Nephron (organoid): ENCODE measurements around the gene ALDH9A1.
"Not testable (repeated sequence)": the region's sequence is repeated elsewhere in the genome, so short reads cannot be mapped to it uniquely, and the experiment has no call there.

Experiments
- H3K27ac Mint-ChIP-seq, 3 experiments: 2 replicates each; pipeline ENCODE4 v1.8.0; 2020; ENCODE audit warnings: mixed read lengths in 3 of 3, mild to moderate bottlenecking in 2 of 3, moderate library complexity in 1 of 3
- H3K27me3 Mint-ChIP-seq: 2 replicates; pipeline ENCODE4 v1.8.0; 2021; ENCODE audit warnings: low read depth, mild to moderate bottlenecking, moderate library complexity, mixed read lengths
- H3K36me3 Mint-ChIP-seq: 2 replicates; pipeline ENCODE4 v1.8.0; 2020; ENCODE audit warnings: low read depth, mixed read lengths
- H3K4me1 Mint-ChIP-seq: 2 replicates; pipeline ENCODE4 v1.8.0; 2020; ENCODE audit warnings: mixed read lengths
- H3K4me3 Mint-ChIP-seq, 3 experiments: 2 replicates each; pipeline ENCODE4 v1.8.0; 2020; ENCODE audit warnings: mild to moderate bottlenecking in 3 of 3, mixed read lengths in 3 of 3, moderate library complexity in 2 of 3
- H3K9me3 Mint-ChIP-seq: 2 replicates; pipeline ENCODE4 v1.8.0; 2020; ENCODE audit warnings: mixed read lengths
- TF ChIP-seq, protein P1 (sequence below), 3 experiments: fragments of 200-600 bp; sonication (generic); IDR thresholded peaks; one replicate each; pipeline ENCODE4 v1.5.0; 2021; ENCODE audit warnings: antibody characterized with exemption in 3 of 3; ENCODE audit not compliant: unreplicated experiment in 3 of 3

The ALDH9A1 gene

GRCh38 chr1:165697881-165698760 is at the start of gene ALDH9A1:
ALDH9A1 (minus strand) TSS chr1:165698562; CDS start chr1:165698558, 4 bp downstream.
- TF ChIP-seq, protein P1, sequence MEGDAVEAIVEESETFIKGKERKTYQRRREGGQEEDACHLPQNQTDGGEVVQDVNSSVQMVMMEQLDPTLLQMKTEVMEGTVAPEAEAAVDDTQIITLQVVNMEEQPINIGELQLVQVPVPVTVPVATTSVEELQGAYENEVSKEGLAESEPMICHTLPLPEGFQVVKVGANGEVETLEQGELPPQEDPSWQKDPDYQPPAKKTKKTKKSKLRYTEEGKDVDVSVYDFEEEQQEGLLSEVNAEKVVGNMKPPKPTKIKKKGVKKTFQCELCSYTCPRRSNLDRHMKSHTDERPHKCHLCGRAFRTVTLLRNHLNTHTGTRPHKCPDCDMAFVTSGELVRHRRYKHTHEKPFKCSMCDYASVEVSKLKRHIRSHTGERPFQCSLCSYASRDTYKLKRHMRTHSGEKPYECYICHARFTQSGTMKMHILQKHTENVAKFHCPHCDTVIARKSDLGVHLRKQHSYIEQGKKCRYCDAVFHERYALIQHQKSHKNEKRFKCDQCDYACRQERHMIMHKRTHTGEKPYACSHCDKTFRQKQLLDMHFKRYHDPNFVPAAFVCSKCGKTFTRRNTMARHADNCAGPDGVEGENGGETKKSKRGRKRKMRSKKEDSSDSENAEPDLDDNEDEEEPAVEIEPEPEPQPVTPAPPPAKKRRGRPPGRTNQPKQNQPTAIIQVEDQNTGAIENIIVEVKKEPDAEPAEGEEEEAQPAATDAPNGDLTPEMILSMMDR (IDR thresholded peaks at IDR 0.05; ENCODE audit: unreplicated experiment in 3 of 3): peak; percentile 22 to 32 (median 32)
- H3K4me3 Mint-ChIP-seq: peak within 1 kb of the TSS; percentile 95 to 99 (median 99)
- peaks cover 26% of the 10 kb centered on the region for H3K4me1 Mint-ChIP-seq
- H3K36me3 Mint-ChIP-seq: peaks cover 27% of the 10 kb centered on the region
- peaks cover 2% of the 10 kb centered on the region for H3K9me3 Mint-ChIP-seq
- H3K27me3 Mint-ChIP-seq: no peaks in the 10 kb centered on the region
- peak within 1 kb of the TSS; percentile 83 to 94 (median 93) for H3K27ac Mint-ChIP-seq

DNA sequence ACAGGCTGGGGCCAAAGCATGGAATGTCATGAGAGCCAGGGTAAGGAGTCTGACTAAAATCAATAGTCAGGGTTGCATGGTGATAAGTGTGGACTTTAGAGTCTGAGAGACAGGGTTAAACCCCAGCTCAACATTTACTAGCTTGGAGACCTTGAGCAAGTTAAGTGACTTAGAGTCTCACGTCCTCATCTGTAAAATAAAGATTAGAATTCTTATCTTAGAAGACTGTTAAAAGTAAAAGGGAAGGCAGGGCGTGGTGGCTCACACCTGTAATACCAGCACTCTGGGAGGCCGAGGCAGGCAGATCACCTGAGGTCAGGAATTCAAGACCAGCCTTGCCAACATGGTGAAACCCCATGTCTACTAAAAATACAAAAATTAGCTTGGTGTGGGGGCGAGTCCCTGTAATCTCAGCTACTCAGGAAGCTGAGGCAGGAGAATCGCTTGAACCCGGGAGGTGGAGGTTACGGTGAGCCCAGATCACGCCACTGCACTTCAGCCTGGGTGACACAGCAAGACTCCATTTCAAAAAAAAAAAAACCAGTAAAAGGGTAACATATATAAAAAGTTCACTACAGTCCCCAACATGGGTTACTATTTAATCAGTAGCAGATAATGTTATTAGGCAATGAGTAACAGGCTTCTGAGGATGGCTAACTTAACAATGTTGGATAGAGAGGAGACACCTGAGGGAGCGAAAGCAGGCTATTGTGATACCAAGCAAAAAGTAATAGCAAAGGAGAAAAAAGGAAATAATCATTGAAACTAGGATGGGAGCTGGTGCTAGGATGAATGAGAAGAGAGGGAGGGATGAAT is 49.5 kb upstream of the ALDH9A1 start:
- peaks cover 4% of the 10 kb centered on the region for H3K4me1 Mint-ChIP-seq

GRCh38 chr1:165744913-165745312 is 46.6 kb upstream of the ALDH9A1 start:
- not testable (repeated sequence) for H3K27ac Mint-ChIP-seq, H3K9me3 Mint-ChIP-seq, H3K4me1 Mint-ChIP-seq, H3K27me3 Mint-ChIP-seq, H3K4me3 Mint-ChIP-seq
- peaks cover 56% of the 10 kb centered on the region for H3K36me3 Mint-ChIP-seq

More for the DNA sequence above, 49.5 kb upstream of the ALDH9A1 start:
- Mint-ChIP-seq H3K27me3 (no peaks in the 10 kb centered on the region), H3K4me3 (no peak overlapping the region), H3K9me3 (no peaks in the 10 kb centered on the region), H3K36me3 (peaks cover 38% of the 10 kb centered on the region), H3K27ac (peak overlapping the region; percentile 74 to 87 (median 79))
- TF ChIP-seq, protein P1 (IDR thresholded peaks at IDR 0.05; ENCODE audit: unreplicated experiment in 3 of 3): no peak

GRCh38 chr1:165742194-165742593 is 43.8 kb upstream of the ALDH9A1 start:
- Mint-ChIP-seq H3K4me1 (no peaks in the 10 kb centered on the region), H3K36me3 (peaks cover 63% of the 10 kb centered on the region), H3K27ac (no peak overlapping the region), H3K27me3 (no peaks in the 10 kb centered on the region), H3K4me3 (no peak overlapping the region), H3K9me3 (no peaks in the 10 kb centered on the region)
- TF ChIP-seq, protein P1 (IDR thresholded peaks at IDR 0.05; ENCODE audit: unreplicated experiment in 3 of 3): no peak

- no peak overlapping the region for H3K4me3 Mint-ChIP-seq
- H3K36me3 Mint-ChIP-seq: peaks cover 66% of the 10 kb centered on the region
- no peaks in the 10 kb centered on the region for H3K9me3 Mint-ChIP-seq
- TF ChIP-seq, protein P1 (IDR thresholded peaks at IDR 0.05; ENCODE audit: unreplicated experiment in 3 of 3): no peak
- H3K4me1 Mint-ChIP-seq: no peaks in the 10 kb centered on the region
- H3K27ac Mint-ChIP-seq: no peak overlapping the region
- no peaks in the 10 kb centered on the region for H3K27me3 Mint-ChIP-seq
Observed at GRCh38 chr1:165738794-165739193, 40.4 kb upstream of the ALDH9A1 start.

GRCh38 chr1:165737196-165737595 is 38.8 kb upstream of the ALDH9A1 start:
- Mint-ChIP-seq H3K27ac (no peak overlapping the region), H3K4me3 (no peak overlapping the region), H3K9me3 (no peaks in the 10 kb centered on the region), H3K27me3 (no peaks in the 10 kb centered on the region), H3K4me1 (no peaks in the 10 kb centered on the region), H3K36me3 (peaks cover 54% of the 10 kb centered on the region)
- TF ChIP-seq, protein P1 (IDR thresholded peaks at IDR 0.05; ENCODE audit: unreplicated experiment in 3 of 3): no peak
